ENCODE results near the gene ATP8A2. TPM values are rescaled to one million over a fixed set of nuclear protein-coding genes. Genes with fewer than 3 reads are reported as not detected.

Gene ATP8A2
- total RNA-seq, 2 donors from 2014 or later = 1.6 to 2.9 TPM

DNA sequence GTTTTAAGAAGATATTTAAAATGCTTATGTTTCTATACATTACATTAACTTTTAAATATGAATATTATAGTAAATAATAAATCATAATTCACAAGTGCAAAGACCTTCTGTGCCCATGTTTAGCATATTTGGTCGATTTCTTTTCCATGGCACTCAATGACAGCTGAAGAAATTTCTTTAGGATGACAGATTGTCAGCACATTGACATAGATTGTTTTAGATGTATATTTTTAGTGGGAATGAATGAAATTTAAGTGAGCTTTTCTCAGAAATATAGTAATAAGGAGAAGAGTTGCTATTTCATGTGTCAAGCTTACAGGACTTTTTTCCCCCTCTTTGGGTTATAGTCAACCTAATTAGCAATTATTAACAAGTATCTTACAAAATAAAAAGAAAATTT lies 423.5 kb downstream of the ATP8A2 start:
- Histone ChIP-seq H3K4me3 (ENCODE audit: low read length) (no peak overlapping the region), H3K27me3 (ENCODE audit: control insufficient read depth, insufficient read depth, low read length, poor library complexity, severe bottlenecking) (no peaks in the 10 kb centered on the region), H3K27ac (ENCODE audit: low read depth, low read length) (no peak overlapping the region), H3K9ac (ENCODE audit: extremely low read depth, low read length, poor library complexity, severe bottlenecking) (no peak overlapping the region), H3K36me3 (ENCODE audit: control insufficient read depth, insufficient read depth, low read length) (no peaks in the 10 kb centered on the region), H3K9me3 (ENCODE audit: control insufficient read depth, low read length) (no peaks in the 10 kb centered on the region), H3K4me1 (ENCODE audit: control insufficient read depth, insufficient read depth, low read length) (no peaks in the 10 kb centered on the region)
- Mint-ChIP-seq H3K27me3 (ENCODE audit: insufficient read depth) (no peaks in the 10 kb centered on the region), H3K4me3 (no peak overlapping the region), H3K27ac (no peak overlapping the region), H3K36me3 (ENCODE audit: low read depth) (no peaks in the 10 kb centered on the region), H3K9me3 (no peaks in the 10 kb centered on the region), H3K4me1 (peaks cover 6% of the 10 kb centered on the region)
- DNase-seq = no peak
- WGBS, 2 experiments (ENCODE audit: insufficient coverage in 1 of 2, insufficient read length in 1 of 2) = 83 to 89% methylated on average over 1 of the region's 1 CpG
- TF ChIP-seq, protein P1, sequence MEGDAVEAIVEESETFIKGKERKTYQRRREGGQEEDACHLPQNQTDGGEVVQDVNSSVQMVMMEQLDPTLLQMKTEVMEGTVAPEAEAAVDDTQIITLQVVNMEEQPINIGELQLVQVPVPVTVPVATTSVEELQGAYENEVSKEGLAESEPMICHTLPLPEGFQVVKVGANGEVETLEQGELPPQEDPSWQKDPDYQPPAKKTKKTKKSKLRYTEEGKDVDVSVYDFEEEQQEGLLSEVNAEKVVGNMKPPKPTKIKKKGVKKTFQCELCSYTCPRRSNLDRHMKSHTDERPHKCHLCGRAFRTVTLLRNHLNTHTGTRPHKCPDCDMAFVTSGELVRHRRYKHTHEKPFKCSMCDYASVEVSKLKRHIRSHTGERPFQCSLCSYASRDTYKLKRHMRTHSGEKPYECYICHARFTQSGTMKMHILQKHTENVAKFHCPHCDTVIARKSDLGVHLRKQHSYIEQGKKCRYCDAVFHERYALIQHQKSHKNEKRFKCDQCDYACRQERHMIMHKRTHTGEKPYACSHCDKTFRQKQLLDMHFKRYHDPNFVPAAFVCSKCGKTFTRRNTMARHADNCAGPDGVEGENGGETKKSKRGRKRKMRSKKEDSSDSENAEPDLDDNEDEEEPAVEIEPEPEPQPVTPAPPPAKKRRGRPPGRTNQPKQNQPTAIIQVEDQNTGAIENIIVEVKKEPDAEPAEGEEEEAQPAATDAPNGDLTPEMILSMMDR (conservative IDR thresholded peaks at IDR 0.05) = no peak

DNA sequence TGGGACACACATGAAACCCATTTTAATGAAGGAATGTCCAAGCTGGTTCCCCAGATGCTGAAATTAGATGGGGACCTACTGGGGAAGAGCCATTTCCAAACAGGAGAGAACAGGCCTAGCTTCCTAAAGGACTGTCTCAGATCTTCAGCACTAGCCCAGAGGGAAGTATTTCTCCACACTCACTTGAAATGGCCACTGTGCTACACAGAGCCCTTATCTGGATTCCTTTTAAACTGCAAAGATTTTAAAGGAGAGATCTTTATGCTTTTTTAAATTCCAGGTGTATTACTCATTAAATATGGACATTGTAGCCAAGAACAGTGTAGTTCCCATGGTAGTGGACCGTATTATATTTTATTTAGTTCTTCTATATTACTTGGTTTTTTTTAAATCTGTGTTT lies 424.7 kb downstream of the ATP8A2 start:
- no peaks in the 10 kb centered on the region for H3K9me3 ChIP-seq (ENCODE audit: control insufficient read depth, low read length)
- H3K4me1 ChIP-seq (ENCODE audit: control insufficient read depth, insufficient read depth, low read length) = no peaks in the 10 kb centered on the region
- Mint-ChIP-seq H3K9me3 (no peaks in the 10 kb centered on the region), H3K4me1 (peaks cover 6% of the 10 kb centered on the region), H3K27me3 (ENCODE audit: insufficient read depth) (no peaks in the 10 kb centered on the region), H3K4me3 (no peak overlapping the region), H3K36me3 (ENCODE audit: low read depth) (no peaks in the 10 kb centered on the region), H3K27ac (no peak overlapping the region)
- no peak overlapping the region for H3K9ac ChIP-seq (ENCODE audit: extremely low read depth, low read length, poor library complexity, severe bottlenecking)
- no peaks in the 10 kb centered on the region for H3K27me3 ChIP-seq (ENCODE audit: control insufficient read depth, insufficient read depth, low read length, poor library complexity, severe bottlenecking)
- no peak overlapping the region for H3K27ac ChIP-seq (ENCODE audit: low read depth, low read length)
- TF ChIP-seq, protein P1 (conservative IDR thresholded peaks at IDR 0.05) = no peak
- H3K36me3 ChIP-seq (ENCODE audit: control insufficient read depth, insufficient read depth, low read length) = no peaks in the 10 kb centered on the region
- no peak for DNase-seq
- no peak overlapping the region for H3K4me3 ChIP-seq (ENCODE audit: low read length)
- WGBS, 2 experiments (ENCODE audit: insufficient coverage in 1 of 2, insufficient read length in 1 of 2) = no CpG with 5 or more reads among the region's 1 CpG

- Histone ChIP-seq H3K9ac (ENCODE audit: extremely low read depth, low read length, poor library complexity, severe bottlenecking) (no peak overlapping the region), H3K27me3 (ENCODE audit: control insufficient read depth, insufficient read depth, low read length, poor library complexity, severe bottlenecking) (no peaks in the 10 kb centered on the region), H3K4me3 (ENCODE audit: low read length) (no peak overlapping the region), H3K4me1 (ENCODE audit: control insufficient read depth, insufficient read depth, low read length) (no peaks in the 10 kb centered on the region), H3K36me3 (ENCODE audit: control insufficient read depth, insufficient read depth, low read length) (no peaks in the 10 kb centered on the region), H3K9me3 (ENCODE audit: control insufficient read depth, low read length) (no peaks in the 10 kb centered on the region), H3K27ac (ENCODE audit: low read depth, low read length) (no peak overlapping the region)
- H3K27ac Mint-ChIP-seq = no peak overlapping the region
- no peaks in the 10 kb centered on the region for H3K27me3 Mint-ChIP-seq (ENCODE audit: insufficient read depth)
- H3K36me3 Mint-ChIP-seq (ENCODE audit: low read depth) = no peaks in the 10 kb centered on the region
- peaks cover 6% of the 10 kb centered on the region for H3K4me1 Mint-ChIP-seq
- DNase-seq = no peak
- WGBS, 2 experiments (ENCODE audit: insufficient coverage in 1 of 2, insufficient read length in 1 of 2) = 57 to 77% methylated on average over 1 to 2 of the region's 3 CpGs
- TF ChIP-seq, protein P1 (conservative IDR thresholded peaks at IDR 0.05) = no peak
- H3K9me3 Mint-ChIP-seq = no peaks in the 10 kb centered on the region
- no peak overlapping the region for H3K4me3 Mint-ChIP-seq
Measured at GRCh38 chr13:25798998-25799397, 427.2 kb downstream of the ATP8A2 start.

Measured in endodermal cell (in vitro differentiated cells).